HG03558 (cell line): Measurements from ENCODE around the gene SLC25A23.
"Not testable (repeated sequence)": the region's sequence is repeated elsewhere in the genome, so short reads cannot be mapped to it uniquely, and the experiment has no call there.

Experiments used
- ATAC-seq: cut with Tn5 transposase; IDR thresholded peaks from one replicate; pipeline ENCODE4 v1.9.1; 2021; ENCODE audit warnings: moderate number of reproducible peaks; ENCODE audit not compliant: unreplicated experiment; ENCODE audit errors: extremely low read depth

SLC25A23 gene

DNA sequence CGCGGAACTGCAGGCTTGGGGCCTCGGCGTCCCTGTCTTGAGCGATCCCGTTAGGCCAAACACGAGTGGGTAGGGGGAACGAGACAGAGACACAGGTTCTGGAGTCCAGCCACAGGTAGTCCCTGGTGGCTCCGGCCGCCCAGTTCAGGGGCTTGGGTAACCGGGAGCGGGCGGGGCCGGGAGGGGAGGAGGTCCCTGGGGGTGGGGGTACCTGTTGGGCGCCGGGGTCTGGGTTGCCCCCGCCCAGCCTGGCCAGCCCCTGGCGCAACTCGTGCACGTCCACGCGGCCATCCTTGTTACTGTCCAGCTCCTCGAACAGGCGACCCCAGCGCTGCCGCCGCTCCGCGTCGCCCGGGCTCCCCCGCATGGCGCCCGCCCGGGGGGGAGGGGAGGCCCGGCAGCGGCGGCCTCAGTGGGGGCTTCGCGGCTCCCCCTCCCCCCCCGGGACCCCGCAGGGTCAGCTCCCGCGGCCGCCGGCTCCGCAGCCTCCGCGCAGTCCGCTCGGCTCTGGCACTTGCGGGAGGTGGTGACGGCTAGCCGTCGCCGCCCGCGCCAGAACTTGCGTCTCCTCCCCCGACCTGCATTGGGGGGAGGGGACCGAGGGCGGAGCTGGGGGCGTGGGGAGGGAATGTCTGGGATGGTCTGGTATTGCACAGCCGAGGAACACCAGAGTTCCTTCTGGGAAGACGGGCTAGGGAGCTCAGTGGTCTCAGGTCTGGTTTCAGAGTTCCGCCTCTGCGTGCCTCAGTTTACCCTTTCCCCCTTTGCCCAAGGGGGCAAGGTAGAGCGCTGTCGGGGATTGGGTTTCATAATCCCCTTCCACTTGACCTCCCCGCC is at the start of gene SLC25A23:
TSS of gene SLC25A23 (minus strand) at position 531 of the 837 bp plus-strand sequence. CDS start at position 367, 164 bp downstream.
- no peak for ATAC-seq

DNA sequence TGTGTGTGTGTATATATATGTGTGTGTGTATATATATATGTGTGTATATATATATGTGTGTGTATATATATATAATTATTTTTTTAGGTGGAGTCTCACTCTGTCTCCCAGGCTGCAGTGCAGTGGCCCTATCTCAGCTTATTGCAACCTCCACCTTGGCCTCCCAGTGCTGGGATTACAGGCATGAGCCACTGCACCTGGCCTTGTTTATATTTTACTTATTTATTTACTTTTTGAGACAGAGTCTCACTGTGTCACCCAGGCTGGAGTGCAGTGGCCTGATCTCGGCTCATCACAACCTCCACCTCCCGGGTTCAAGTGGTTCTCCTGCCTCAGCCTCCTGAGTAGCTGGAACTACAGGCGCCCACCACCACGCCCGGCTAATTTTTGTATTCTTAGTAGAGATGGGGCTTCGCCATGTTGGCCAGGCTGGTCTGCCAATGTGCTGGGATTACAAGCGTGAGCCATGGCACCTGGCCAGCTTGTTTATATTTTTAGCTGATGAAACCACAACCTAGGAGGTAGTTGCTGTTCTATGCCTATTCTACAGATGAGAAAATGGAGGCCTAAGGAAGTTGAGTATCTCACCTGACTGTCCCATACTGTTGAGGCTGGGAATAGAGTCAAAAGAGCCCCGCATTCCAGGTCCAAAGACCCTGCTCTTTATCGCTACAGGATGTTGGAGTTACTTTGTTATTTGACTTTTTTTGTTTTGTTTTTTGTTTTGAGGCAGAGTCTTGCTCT is 48.6 kb upstream of the SLC25A23 start:
- not testable (repeated sequence) for ATAC-seq

DNA sequence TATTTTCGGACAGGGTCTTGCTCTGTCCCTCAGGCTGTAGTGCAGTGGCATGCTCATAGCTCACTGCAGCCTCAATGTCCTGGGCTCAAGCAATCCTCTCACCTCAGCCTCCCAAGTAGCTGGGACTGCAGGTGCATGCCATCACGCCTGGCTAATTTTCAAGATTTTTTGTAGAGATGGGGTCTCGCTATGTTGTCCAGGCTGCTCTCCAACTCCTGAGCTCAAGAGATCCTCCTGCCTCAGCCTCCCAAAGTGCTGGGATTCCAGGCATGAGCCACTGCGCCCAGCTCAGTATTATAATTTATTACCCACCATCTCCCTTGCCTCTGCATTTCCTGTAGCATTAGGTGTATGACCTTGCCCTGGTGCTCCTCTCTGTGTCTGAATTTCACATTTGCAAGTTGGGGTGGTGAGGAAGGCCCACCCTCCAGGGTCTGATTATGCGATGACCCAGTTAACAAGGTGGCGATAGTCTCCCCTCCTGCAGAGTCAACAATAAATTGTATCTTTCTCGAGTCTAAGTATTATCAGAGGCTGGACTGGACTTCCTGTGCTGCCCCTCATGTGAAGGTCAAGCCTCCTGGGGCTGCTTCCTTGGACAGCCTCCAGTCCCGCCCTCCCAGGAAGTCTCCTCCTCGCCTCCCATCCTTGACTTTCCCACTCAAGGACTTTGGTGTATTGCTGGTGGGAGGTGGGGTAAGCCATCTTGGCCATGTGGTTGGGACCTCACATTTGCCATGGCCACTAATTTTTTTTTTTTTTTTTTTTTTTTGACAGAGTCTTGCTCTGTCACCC is 44.0 kb upstream of the SLC25A23 start:
- ATAC-seq: no peak

DNA sequence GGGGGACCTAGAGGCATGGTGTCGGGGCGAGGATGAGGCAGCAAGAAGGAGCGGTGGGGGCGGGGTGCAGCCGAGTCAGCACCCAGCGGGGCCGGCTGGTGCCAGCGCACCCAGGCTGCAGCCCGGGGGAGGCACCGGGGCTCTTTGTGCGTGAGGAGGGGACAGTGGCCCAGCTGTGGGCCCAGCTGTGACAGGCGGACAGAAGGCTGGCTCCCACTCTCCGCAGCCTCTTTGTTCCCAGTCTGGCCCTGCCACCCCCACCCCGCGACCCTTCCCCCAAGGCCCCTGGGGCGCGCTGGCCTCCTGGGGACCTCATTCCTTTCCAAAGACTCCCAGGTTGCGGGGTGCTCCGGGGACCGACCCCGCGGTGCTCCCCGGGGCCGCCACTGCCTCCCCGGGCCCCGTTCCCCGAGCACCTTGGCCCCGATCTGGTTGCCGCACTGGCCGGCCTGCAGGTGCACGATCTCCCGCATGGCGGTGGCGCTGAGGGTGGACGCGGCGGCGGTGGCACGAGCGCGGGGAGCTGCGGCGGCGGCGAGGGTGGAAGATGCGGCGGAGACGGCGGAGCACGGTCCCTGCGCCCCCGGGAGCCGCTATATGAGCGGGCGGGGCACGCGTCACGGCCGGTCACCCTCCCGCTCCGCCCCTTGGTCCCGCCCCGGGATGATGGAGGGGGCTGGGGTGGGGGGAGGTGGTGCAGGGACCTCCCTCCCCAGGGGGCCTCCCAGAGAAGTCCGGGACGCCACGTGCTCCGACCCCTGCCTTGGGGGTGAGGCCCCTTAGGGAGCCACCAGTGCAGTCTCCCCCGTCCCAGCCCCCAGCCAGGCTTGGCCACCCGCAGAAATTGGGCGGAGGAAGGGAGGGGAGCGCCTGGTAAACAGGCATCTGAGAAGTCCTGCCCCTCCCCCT is 42.4 kb upstream of the SLC25A23 start, which contains the start of gene TUBB4A:
TSS of gene TUBB4A (minus strand) at position 570 of the 909 bp plus-strand sequence. CDS start at position 473, 97 bp downstream.
- ATAC-seq: no peak

DNA sequence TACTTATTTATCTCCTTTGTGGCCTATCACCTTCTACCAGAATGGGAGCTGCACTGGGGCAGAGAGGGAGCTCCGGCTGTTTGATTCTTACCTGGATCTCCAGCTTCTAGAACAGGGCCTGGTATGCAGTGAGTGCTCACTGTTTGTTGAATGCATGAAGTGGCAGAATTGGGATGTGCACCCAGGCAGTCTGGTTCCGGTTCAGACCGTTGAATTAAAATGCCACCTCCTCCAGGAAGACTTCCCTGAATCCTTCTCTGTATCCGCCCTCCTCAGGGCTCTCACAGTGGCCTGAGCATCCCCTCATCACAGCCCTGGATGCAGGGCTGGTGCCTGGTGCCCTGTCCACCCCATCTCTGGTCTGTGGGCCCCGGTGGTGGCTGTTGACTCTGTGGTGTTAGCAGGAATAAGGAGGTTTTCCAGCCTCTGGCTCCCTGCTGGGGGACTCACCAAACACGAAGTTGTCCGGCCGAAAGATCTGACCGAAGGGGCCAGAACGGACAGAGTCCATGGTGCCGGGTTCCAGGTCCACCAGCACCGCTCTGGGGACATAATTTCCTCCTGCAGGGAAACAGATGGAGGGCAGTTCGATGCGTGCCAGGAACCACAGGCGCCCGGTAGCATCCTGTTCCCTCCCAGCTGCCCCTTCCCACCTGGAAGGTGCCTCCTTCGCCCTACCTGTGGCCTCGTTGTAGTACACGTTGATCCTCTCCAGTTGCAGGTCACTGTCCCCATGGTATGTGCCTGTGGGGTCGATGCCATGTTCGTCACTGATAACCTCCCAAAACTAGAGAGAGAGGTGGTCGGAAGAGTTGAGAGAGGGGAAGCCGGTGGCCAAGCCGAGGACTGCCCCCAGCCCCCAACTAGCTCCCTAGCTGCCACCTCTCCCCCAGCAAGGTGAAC is 41.5 kb upstream of the SLC25A23 start:
- ATAC-seq: no peak

DNA sequence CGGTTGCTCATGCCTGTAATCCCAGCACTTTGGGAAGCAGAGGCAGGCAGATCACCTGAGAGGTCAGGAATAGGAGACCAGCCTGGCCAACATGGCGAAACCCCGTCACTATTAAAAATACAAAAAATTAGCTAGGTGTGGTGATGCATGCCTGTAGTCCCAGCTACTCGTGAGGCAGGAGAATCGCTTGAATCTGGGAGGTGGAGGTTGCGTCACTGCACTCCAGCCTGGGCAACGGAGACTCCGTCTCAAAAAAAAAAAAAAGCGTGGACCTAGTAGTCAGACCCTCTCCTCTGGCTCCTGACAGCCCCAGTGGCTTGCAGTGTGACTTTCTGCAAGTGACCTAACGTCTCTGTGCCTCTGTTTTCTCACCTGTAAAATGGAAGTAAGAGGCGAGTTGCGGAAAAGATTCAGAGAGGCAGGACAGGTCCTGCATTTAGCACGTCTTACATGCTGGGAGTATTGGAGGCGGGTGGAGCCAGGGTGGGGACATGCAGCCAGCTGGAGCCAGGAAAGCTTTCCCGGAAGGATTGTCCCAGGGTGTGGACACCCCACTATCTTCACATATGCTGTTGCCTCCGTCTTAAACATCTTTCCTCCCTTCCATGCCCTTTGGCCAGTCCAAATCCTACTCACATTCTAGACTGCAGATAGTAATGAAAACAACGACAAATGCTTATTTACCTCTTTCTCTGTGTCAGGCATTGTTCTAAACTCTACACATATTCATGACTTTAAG is 39.6 kb upstream of the SLC25A23 start:
- ATAC-seq: no peak

DNA sequence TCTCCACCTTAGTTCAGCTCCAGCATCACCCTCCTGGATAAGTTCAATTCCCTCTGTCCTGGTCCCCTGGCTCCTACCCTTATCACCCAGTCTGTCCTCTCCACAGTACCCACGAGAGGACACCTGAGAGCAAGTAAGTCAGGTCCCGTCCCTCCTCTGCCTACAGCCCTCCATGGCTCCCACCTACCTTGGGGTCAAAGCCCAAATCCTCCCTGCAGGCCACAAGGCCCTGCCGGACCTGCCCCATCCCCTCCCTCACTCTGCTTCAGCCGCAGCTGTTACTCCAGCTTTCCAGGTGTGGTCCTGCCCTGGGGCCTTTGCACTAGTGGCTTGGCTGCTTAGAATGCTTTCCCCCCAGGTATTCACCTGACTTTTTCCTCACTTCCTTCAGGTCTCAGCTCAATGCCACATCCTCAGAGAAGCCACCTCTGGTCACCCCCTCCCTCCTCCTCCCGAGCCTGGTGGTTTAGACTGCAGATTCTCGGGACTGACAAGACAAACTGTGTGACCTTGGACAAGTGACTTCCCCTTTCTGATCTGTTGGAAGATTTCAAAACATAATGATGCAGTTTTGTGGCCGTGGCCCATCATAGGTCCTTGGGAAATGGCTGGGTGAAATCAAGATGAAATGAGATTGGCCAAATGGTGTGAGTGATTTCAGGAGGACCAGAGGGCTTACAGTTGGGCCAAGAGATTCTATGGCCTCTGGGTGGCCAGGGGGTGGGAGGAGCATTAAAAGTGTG is 38.9 kb upstream of the SLC25A23 start:
- no peak for ATAC-seq

DNA sequence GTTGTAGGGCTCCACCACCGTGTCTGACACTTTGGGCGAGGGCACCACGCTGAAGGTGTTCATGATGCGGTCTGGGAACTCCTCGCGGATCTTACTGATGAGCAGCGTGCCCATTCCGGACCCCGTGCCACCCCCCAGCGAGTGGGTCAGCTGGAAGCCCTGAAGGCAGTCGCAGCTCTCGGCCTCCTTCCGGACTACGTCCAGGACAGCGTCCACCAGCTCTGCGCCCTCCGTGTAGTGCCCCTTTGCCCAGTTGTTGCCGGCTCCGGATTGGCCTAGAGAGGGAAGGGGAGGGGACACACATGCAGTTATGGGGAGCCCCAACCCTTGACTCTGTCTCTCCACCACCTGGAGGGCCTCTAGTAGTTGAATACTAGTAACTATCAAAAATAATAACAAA is 36.4 kb upstream of the SLC25A23 start:
- ATAC-seq: no peak

DNA sequence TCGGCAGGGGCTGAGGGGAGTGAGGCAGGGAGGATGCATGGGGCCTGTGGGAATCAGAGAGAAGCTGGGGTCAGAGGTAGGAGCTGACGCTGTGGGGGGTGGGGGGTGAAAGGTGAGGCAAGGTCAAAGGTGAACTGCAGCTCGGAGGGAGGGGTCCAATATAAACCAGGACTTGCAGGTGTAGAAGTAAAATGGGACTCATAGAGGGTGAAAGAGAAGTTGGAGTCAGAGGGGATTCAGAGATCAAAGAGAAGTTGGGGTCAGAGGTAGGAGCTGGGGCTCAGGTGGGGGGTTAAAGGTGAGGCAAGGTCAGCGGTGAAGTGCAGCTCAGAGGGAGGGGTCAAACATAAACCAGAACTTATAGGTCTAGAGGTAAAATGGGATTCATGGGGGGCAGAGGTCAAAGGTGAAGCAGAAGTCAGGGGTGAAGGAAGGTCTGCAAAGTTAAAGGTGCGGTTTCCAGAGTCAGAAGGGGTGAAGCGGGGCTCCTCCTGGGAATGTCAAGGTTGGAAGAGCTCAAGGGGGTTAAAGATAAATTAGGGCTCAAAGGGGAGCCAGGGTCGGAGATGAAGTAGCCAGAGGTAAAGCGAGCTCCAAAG is 34.9 kb upstream of the SLC25A23 start:
- no peak for ATAC-seq

DNA sequence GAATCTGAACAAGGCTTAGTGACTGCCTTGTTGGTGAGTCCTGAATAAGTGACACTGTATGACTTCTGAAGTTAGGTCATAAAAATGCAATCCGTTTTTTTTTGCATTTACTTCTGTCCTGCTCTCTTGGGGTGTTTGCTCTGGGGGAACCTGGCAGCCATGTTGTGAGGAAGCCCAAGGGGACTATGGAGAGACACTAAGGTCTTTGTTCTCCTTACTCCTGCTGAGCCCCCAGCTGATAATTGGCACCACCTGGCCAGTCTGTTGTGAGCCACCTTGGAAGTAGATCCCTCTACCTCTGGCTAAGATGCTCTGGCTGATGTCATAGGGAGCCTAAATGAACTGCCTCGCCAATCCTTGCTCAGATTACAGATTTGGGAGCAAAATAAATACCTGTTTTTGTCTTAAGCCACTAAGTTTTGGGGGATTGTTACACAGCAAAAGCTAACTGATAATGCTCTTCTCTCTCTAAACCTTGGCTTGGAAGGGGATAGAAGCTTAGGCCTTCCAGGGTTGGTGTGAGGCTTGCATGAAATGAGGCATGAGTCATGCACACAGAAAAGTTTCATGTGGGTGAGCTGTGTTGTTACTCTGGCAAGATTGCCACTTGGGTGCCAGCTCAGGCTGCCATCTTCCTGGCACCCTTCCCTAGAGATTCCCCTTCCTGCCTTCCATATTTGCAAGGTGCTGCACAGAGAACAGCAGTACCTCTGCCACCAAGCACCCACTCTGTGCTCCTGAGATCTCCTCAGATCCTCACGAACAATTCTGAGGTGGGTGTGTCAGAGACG is 32.4 kb upstream of the SLC25A23 start:
- no peak for ATAC-seq

DNA sequence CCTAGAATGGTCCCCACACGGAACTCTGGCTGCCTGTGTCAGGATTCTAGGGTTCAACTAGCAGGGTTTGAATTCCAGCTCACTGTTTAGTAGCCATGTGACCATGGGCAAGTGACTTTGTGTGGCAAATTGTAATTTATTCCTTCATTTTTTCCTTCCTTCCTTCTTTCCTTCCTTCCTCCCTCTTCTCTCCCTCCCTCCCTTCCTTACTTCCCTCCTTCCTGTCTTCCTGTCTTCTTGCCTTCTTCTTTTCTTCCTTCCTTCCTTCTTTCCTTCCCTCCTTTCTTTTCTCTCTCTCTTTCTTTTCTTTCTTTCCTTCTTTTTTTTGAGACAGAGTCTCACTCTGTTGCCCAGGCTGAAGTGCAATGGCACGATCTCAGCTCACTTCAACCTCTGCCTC is 30.5 kb upstream of the SLC25A23 start:
- no peak for ATAC-seq

DNA sequence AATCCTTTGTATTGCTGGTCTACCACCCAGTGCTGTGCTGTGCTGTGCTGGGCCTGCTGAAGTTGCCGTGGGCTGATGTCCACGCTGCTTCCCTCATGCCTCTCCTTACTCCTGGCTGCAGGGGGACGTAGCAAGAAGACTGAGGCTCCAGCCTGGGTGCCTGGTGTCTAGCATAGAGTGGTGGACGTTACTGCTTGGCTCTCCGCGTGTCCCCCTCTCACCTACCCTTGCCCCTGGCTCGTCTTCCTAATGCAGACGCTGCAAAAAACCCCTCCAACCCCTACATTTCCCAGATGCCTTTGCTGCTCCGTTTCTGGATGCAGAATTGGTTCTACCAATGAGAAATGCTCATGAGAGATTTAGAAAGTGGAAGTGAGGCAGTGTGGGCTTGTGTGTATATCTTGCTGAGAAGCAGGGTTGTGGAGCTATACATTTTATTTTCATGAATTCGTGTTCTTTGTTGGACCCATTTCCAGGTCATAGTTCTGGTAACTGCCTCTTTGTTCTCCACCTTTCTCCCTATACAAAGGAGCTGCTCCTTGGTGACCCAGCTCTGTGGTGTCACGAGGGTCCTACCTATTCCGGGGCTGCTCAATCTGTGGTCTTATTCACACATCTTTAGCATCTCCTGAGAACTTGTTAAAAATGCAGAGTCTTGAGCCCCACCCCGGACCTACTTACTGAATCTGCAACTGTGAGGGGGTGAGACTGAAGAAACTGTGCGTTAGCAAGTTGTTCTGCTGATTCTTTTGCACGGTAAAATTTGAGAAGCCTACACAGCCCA is 29.9 kb upstream of the SLC25A23 start:
- ATAC-seq: no peak

DNA sequence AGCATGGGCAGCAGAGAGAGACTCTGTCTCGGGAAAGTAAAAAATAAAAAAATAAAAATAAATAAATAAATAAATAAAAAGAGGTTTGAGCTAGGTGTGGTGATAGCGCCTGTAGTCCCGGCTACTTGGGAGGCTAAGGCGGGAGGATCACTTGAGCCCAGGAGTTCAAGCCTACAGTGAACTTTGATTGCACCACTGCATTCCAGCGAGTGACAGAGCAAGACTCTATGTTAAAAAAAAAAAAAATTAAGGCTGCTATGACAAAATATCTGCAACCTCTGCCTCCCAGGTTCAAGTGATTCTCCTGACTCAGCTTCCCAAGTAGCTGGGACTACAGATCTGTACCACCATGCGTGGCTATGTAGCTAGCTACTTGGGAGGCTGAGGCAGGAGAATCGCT is 25.2 kb upstream of the SLC25A23 start:
- ATAC-seq: no peak

DNA sequence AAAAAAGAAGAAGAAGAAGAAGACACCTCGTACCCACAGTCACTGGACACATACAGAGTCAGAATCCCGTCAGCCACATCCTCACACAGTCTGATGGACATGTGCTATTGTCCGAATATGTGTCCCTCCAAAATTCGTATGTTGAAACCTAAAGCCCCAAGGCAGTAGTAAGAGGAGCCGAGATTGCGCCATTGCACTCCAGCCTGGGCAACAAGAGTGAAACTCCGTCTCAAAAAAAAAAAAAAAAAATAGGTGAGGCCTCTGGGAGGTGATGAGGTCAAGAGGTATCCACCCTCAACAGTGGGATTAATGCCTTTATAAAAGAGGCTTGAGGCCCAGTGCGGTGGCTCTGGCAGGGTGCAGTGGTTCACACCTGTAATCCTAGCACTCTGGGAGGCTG is 24.6 kb upstream of the SLC25A23 start:
- ATAC-seq: no peak

DNA sequence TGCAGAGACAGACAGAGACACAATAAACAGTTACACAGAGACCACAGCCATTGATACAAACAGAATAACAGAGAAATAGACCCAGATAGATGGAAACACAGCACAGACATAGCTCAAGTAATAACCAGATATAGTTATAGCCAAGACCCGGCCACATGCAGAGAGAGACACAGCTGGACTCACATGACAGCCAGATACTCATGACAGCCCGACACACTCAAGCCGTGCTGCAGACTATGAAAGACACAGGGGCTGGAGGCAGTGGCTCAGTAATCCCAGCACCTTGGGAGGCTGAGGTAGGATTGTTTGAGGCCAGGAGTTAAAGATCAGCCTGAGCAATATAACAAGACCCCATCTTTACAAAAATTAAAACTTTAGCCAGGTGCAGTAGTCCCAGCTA is 23.6 kb upstream of the SLC25A23 start:
- no peak for ATAC-seq
